ENCODE measurements around the gene STUM.
"Not testable (repeated sequence)": the region's sequence is repeated elsewhere in the genome, so short reads cannot be mapped to it uniquely, and the experiment has no call there.

STUM gene

DNA sequence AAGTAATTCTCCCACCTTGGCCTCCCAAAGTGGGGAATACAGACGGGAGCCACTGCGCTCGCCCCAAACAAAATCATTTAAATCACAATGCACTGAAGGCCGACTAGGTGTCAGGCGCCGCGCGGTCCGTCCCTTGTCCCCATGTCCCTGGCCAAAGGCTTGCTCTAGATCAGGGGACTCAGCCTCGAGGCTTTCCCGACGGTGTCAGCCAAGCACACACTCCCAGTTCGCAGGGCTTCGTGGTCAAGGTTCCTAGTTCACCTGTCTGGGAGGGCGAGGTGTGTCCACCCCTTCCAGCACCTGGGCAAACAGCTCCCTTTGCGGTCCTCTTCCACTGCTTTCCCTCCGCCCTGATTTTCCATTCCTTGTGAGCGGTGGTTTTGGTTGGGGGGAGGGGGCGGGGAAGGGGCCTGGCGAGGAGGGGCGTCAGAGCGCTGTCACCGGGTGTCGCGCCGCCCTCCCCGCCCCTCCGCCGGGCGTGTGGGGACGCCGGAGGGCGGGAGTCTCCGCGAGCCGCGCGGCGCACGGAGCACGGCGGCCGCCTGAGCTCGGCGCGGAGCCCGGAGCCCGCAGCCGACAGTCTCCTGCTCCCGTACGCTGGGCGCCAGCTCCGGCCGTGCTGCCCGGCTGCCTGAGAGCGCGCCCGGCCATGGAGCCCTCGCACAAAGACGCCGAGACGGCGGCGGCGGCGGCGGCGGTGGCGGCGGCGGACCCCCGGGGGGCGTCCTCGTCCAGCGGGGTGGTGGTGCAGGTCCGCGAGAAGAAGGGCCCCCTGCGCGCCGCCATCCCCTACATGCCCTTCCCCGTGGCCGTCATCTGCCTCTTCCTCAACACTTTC is at the start of gene STUM:
STUM (plus strand) TSS at position 509 of the 838 bp plus-strand sequence; CDS start at position 650, 141 bp downstream.
- no peak for DNase-seq (ENCODE audit: low read depth)

GRCh38 chr1:226499699-226500098 is 48.9 kb upstream of the STUM start:
- DNase-seq (ENCODE audit: low read depth): not testable (repeated sequence)

DNA sequence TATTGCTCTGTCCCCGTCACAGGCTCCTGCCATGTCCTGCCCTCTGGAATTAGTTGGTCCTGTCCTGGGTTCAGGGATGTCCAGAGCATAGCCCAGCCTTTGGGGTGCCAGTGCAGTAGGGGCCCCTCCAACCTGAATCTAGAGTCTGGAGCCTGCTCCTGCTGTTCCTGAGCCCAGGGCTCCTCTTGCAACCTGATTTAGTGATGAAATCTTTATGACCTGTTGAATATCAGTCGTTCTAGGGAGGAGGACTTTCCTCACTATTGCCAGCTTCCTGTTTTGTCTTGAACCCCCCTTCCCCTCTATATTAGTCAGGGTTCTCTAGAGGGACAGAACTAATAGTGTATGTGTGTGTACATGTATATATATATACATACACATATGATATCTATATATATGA is 42.5 kb upstream of the STUM start:
- DNase-seq (ENCODE audit: low read depth): no peak

DNA sequence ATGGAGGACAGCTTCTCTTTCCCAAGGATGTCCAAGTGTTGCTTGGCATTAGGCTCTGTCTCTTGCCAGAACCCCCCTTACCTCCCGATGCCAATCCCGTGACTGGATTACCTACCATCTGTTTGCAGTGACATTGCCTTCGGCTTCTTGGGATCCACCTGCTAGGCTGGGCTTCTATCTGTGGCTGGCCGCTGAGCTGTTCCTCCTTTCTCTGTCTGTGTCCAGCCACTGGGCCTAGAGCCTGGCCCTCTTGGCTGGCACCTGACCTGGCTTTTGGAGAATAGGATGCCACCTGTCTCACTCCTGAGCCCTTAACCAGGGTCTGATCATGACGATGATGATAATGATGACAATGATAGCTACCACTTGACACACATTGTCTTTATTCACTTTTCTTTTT is 41.6 kb upstream of the STUM start:
- no peak for DNase-seq (ENCODE audit: low read depth)

DNA sequence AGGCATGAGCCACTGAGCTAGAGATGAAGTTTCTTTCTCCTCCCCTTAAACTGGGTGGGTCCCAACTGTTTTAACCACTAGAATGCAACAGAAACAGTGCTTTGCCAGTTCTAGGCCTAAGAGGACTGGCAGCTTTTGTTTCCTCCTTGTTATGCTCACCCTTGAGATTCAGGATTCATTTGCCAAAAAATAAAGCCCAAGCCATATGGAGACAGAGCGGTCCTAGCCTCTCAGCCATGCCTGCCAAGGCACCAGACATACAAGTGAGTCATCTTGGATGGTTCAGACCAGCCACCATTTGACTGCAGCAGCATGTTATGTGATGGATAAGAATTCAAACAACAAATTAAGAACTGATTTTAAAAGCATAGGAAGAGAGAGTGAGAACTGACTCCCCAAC is 38.1 kb upstream of the STUM start:
- no peak for DNase-seq (ENCODE audit: low read depth)

DNA sequence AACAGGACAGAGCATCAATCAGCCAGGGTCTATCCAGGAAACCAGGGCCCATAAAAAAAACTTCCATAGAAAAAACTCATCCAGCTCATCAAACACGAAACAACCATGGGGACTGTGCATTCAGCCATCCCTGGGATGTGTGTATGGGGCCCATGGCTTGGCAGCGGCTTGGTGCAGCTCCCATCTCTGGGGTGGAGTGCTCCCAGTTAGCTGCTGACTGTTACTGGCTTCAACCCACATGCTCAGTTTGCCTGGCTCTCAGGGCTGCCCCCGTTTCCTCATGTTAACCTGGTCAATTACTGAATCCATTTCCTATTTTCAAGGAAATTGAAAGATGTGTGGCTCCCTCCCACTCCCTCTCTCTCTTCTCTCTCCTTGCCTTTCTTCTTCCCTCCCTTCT is 37.3 kb upstream of the STUM start:
- no peak for DNase-seq (ENCODE audit: low read depth)

- no peak for DNase-seq (ENCODE audit: low read depth)
Measured at GRCh38 chr1:226512076-226512728, 36.4 kb upstream of the STUM start.

GRCh38 chr1:226518375-226518774 is 30.2 kb upstream of the STUM start:
- no peak for DNase-seq (ENCODE audit: low read depth)

- no peak for DNase-seq (ENCODE audit: low read depth)
Measured at GRCh38 chr1:226519135-226519534, 29.4 kb upstream of the STUM start.

GRCh38 chr1:226519716-226520598 is 28.6 kb upstream of the STUM start:
- no peak for DNase-seq (ENCODE audit: low read depth)

DNA sequence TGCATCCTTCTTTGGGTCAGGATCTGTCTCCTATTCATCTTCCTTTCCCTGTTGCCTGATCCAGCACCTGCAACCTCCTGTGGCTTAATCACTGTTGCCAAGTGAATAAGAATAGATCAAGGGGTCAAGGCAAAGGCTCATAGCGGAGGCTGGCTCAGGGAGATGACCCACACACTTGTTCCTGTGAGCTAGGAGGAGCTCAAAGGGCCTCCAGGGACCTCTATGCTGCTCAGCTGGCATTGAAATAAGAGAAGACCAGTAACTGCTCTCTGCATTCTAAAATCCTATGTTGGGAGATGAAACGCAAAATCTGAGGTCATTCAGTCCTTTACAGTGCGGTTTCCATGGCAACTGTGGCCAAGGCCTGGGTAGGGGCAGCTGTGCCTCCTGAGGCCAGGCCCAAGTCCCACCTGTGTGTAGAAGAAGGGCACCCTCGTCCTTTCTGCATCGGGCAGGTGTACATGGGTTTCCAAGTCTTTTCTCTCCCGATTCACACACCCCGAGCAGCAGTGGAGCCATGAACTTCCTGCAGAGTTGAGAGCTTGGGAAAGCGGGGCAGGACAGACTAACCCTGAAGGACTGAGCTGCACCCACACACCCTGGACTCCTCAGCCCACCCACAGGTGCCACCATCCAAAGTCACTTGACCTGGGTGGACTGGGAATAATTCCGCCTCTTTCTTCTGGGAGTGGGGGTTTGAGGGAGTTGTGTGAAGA is 27.8 kb upstream of the STUM start:
- no peak for DNase-seq (ENCODE audit: low read depth)

GRCh38 chr1:226523646-226524406 is 24.7 kb upstream of the STUM start:
- DNase-seq (ENCODE audit: low read depth): no peak

- DNase-seq (ENCODE audit: low read depth): no peak
Measured at GRCh38 chr1:226524547-226524946, 24.0 kb upstream of the STUM start.

DNA sequence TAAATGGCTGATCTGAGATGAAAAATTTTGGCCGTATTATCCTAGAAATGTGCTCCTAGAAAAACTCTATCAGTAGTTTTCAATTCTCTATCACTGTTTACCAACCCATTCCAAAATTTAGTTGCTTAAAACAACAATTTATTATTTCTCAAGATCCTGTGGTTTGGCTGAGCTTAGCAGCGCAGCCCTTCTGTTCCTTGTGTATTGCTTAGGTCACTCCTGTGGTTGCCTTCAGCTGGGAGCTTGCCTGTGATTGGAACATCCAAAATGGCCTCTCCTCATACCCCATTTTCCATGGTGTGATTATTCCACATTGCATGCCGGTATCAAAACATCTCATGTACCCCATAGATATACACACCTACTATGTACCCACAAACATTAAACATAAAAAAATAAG is 22.8 kb upstream of the STUM start:
- no peak for DNase-seq (ENCODE audit: low read depth)

DNA sequence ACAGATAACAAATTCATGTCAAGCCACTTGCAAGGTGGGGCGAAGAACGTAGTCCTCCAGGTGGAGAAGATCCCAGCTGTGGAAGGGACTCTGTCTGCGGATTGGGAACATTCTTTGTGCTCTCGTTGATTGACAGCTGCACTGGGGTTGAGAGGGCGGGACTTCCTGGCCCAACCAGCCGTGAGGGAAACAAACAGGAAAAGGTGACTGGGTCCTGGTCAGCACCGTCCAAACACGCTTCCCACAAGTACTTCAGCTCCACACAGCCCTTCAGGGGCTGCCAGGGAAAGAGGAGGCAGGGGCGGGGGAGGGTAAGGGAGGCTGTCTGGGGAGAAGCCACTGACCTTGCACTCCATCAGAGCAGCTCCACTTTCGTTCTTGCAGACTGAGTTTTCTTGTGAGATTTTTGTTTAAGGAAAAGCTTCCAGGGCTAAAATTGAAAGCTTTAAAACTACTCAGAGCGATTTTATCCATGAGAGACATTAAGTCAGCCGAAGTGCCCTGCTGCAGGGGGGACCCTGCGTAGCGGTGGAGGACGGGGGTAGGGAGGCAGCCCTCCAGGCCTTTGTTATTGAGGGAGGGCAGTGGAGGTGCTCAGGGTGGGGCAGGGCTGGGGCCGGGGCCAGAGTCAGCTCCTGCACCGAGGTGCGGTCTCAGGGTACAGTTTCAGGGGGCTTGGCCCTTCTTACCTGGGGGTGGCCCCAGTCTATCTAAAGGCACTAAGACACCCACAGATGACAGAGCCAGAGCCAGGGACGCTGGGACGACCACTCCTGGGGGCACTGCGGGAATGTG is 21.6 kb upstream of the STUM start:
- no peak for DNase-seq (ENCODE audit: low read depth)

- DNase-seq (ENCODE audit: low read depth): no peak
Measured at GRCh38 chr1:226529891-226530290, 18.7 kb upstream of the STUM start.

GRCh38 chr1:226530591-226530990 is 18.0 kb upstream of the STUM start:
- no peak for DNase-seq (ENCODE audit: low read depth)

- DNase-seq (ENCODE audit: low read depth): no peak
Measured at GRCh38 chr1:226531360-226532093, 17.0 kb upstream of the STUM start.

DNA sequence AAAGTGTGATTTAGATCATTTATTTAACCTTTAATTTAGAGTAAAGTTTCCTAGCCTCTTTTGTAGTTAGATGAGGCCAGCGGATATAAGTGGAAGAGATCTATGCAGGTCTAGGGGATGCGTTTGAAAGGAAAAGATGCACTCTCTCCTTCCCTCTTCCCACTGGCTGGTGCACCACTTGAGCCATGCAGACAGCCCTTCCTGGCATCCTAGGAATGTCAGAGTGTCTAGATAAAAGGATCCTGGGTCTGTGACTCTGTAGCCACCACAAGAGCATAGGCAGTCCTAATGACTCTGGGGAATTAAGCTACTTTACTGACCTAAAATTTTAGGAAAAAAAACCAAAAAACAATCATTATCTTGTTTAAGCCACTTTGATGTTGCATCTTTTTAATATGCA is 16.0 kb upstream of the STUM start:
- no peak for DNase-seq (ENCODE audit: low read depth)

DNA sequence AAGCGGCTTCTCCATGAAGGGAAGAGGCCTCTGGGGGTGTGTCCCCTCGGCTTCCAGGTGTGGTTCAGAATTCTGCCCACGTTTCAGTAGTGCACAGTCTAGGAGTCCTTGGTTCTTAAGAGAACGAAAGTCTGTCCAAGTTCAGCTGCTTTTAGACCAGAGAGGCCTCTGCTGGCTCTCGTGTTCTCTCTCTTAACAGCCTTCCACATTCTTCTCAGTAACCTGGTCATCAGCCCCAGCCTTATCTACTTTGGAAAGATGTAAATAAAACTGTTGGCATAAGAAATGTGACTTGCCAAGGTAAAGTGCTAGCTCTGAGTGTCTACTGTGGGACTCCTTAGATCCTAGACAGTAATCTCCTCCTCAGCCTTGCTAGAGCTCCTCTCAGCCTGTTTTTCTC is 15.3 kb upstream of the STUM start:
- no peak for DNase-seq (ENCODE audit: low read depth)

Measured in activated gamma-delta T cell treated with anti-CD3 and anti-CD28 coated beads, Interleukin-2, amount 50 U/mL, for 16 hours (primary cell).